Activated gamma-delta T cell treated with Interleukin-2 at 50 U/mL for 16 hours (primary cell): ENCODE measurements around the gene CD58.

ENCODE experiments used
- DNase-seq: peaks from one replicate; pipeline ENCODE4 v3.0.0-alpha.2; 2020

CD58 gene

DNA sequence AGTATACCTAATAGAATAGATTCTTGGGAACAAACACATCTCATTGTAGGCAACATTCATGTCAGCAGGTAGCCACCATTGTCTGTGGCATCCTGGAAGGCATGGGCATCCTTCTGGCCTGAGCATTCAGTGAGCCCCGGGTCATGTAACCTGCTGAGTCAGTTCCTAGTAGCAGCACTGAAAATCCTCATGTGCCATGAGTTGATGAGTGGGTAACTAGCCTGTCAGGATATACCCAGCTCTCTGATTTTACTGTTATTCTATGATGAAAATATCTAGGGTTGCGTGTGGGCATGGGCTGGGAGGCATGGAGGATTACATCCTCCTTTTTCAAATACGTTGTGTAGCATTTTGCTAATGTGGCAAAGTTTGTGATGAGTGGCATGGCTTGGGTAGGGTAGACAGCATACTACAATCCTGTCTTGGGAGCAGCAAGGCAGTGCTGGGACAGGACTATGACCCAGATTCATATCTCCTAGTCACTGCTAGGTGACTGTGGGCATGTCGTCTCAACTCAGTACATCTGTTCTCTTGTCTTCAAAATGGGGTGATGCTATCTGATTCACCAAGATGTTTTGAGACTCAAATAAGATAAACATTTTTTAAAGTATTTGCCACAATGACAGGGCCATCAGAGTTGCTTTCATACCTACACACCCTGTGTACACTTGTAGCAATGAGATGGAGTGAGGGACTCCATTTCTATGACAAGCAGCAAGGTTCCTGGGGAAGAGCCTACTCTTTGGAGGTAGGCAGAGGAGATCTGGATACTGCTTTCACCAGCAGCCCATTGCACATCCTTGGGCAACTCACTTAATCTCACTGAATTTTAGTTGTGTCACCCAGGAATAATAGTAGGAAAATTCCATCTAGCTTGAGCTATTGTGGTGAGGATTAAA, 62.5 kb downstream of the CD58 start:
- DNase-seq: no peak

DNA sequence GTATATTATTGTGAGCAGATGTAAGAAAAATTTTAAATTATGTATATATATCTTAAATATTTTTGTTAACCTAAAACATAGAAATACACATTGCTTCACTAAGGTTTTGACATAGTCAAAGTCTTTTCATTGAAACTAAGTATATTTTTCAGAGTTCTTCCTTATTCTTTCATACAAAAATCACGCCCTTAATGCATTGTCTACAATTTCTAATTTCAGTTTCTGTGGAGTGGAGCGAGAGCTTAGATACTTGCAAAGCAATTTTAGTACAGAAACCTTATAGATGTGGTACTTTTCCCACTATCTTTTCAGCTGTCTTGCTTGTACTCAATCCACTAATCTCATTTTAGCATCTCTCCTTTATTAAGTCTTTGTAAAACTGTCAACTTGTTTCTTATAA, 63.2 kb downstream of the CD58 start:
- DNase-seq: no peak

- DNase-seq: no peak
These were observed 64.5 kb downstream of the CD58 start for GRCh38 chr1:116506132-116507004.

- peak; percentile 85 for DNase-seq
These were observed 66.3 kb downstream of the CD58 start for GRCh38 chr1:116504308-116505156.

- DNase-seq: no peak
These were observed 67.1 kb downstream of the CD58 start for GRCh38 chr1:116503546-116504307.

- DNase-seq: no peak
These were observed 68.0 kb downstream of the CD58 start for GRCh38 chr1:116502671-116503314.

- no peak for DNase-seq
These were observed 69.0 kb downstream of the CD58 start for GRCh38 chr1:116501870-116502244.

DNA sequence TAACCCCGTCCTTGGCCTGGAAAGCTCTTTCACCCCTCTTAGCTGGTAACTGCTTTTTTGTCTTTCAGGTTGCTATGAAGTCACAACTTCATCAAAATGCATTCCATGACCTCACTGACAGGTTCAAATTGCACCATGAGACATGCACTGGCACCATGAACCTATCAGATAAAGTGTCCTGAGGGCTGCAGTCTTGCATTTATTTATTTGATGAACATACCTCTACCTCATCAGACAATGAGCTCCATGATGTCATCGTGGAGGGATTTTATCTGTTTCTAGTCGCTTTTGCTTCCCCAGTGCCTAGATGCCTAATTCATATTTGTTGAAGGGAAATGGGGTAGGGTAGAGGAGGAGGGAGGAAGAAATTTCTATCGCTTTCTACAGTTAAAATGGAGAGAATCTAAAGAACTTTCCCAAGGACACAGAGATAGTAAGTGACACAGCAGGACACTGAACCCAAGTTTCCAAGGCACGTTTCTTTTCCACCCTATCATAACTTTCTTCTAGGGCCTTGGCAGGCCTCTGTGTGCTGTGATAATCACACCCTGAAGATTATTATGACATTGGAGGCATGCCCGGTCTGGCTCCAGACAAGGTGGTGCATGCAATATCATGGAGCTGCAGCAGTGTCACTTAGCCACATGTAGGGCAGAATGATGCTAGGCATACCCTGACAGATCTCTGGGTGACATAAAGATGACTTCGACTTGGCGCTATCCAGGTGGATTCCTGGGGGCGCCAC, 69.5 kb downstream of the CD58 start:
- no peak for DNase-seq

GRCh38 chr1:116498789-116499628, 71.8 kb downstream of the CD58 start:
- DNase-seq: peak; percentile 52

DNA sequence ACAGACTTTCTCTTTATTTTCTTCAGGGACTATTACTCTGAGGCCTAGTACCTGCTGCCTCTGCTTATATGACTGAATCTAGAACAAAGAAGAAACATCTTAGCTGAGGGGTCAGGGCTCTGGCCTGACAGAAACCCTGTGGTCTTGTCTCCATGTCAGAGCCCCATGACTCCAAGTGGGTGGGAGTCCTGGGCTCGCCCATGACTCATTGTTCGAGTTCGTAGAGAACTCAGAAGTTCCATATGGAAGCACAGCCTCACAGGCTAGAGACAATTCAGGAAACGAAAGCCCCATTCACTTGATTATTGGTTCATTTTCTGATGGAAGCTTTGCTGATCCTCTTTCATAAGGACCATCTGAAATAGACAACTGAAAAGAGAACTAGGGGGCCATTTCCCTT, 73.2 kb downstream of the CD58 start:
- DNase-seq: no peak

DNA sequence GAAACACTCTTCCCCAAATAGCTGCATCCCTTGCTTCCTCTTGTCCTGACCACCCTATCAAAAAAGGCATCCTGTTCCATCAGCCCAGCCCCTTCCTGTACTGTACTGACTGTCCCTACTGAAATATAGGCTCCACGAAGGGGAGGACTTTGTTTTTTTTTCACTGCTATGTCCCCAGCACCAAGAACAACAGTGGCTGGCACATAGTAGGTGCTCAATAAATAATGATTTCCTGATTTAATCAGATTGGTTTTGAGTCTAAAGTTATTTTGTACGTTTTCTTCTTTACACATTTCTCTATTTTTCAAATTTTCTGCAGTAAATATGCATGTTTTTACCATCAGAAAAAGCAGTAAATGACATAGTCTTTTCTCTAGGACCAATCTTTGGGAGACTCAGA, 73.9 kb downstream of the CD58 start:
- no peak for DNase-seq

DNA sequence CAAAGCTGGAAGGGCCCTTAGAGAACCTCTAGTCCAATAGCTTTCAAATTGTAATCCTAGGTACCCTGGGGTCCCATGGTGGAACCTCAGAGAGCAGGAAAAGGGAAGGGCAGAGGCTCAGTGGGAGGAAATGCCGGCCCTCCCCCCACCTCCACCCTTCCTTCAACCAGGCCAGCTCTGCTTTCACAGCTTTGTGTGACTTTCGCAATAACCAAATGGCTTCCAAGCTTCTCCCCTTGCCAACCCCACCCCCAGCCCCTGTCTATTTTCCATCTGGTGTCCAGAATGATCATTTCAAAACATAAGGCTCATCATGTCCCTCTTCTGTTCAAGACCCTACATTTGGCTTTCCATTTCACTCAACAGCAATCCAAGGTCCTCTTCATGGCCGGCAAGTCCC, 74.4 kb downstream of the CD58 start:
- no peak for DNase-seq

GRCh38 chr1:116495535-116495934, 75.3 kb downstream of the CD58 start:
- DNase-seq: no peak

DNA sequence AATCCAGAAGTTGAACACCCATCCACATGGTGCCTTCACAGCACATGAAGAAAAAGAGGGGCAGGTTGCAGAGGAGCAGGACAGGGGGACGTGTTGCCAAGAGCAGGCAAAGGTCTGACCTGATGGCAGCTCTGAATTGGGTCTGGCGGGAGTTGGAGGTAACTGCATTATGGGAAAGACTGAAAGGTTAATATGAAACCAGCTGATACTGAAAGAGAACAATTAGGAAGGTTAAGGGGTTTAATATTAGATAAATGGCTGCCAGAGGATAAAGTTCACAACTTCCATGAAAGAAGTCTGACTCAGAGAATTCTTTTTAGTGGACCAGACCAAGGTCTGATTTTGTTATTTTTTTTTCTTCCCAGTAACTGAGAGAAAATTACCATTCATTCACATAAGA, 76.1 kb downstream of the CD58 start:
- no peak for DNase-seq

- no peak for DNase-seq
These were observed 76.5 kb downstream of the CD58 start for GRCh38 chr1:116494353-116494692.

GRCh38 chr1:116493484-116494352, 77.1 kb downstream of the CD58 start:
- DNase-seq: no peak

GRCh38 chr1:116493036-116493435, 77.8 kb downstream of the CD58 start:
- no peak for DNase-seq

- DNase-seq: no peak
These were observed 78.4 kb downstream of the CD58 start for GRCh38 chr1:116492358-116492811.
